Epithelial cell of proximal tubule (primary cell): ENCODE measurements around the gene TNFAIP2. TPM values are rescaled to one million over a fixed set of nuclear protein-coding genes. Genes with fewer than 3 reads are reported as not detected.

ENCODE experiments used
- DNase-seq: peaks from one replicate; pipeline ENCODE4 v3.0.0-alpha.2; 2011; ENCODE audit warnings: low read depth
- H3K4me3 ChIP-seq: 2 replicates; pipeline ENCODE4 v1.5.1; 2011; ENCODE audit warnings: low read depth, mild to moderate bottlenecking, low read length
- total RNA-seq: library from RNA; depleted of rRNA; stranded (reverse); fragments of >200 nt; gene quantifications from 2 replicates; pipeline ENCODE4 v1.2.3, GENCODE V29; 2015
- TF ChIP-seq, protein P1 (sequence below): conservative IDR thresholded peaks from 2 replicates; pipeline ENCODE4 v1.5.1; 2012; ENCODE audit warnings: low read depth, mild to moderate bottlenecking, low read length

Gene TNFAIP2
- total RNA-seq, 1 donor from 2014 or later = 155 TPM

DNA sequence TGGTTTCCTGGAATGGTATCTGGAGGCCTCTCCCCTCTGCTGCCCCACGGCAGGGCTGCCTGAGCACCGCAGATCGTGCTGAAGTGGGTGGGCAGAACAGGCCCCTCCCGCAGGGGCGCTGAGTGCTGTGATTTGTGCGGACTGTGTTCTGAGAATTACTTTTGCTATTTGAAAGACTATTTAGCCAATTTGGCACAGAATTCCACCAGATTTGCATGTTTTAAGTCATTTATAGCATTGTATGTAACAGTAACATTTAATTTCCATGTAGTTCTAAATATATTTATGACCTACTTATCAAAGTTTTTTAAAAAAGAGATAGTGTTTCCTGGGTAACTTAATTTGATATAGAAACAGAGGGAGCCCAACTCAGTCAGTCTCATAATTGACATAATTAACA, 55.3 kb downstream of the TNFAIP2 start:
- TF ChIP-seq, protein P1, sequence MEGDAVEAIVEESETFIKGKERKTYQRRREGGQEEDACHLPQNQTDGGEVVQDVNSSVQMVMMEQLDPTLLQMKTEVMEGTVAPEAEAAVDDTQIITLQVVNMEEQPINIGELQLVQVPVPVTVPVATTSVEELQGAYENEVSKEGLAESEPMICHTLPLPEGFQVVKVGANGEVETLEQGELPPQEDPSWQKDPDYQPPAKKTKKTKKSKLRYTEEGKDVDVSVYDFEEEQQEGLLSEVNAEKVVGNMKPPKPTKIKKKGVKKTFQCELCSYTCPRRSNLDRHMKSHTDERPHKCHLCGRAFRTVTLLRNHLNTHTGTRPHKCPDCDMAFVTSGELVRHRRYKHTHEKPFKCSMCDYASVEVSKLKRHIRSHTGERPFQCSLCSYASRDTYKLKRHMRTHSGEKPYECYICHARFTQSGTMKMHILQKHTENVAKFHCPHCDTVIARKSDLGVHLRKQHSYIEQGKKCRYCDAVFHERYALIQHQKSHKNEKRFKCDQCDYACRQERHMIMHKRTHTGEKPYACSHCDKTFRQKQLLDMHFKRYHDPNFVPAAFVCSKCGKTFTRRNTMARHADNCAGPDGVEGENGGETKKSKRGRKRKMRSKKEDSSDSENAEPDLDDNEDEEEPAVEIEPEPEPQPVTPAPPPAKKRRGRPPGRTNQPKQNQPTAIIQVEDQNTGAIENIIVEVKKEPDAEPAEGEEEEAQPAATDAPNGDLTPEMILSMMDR = no peak

DNA sequence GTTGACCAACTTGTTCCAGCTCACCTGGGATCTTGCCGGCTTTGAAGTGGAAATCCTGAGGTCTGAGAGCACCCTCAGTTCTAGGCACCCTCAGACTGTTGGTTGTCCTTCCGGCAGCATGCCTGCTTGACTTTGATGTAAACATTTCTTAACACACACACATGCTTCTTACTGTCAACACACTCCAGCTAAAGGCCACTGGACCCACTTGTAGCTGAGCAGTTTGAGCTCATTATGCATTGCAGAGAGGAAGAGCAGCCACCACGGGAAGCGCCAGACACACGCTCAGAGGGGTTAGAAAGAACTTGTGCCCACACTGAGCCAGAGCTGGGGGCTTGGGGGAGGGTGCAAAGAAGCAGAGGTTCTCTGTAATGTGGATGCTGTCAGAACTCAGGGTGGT, 55.8 kb downstream of the TNFAIP2 start:
- no peak overlapping the region for H3K4me3 ChIP-seq
- TF ChIP-seq, protein P1 = no peak
- DNase-seq = no peak

More for the DNA sequence above, 55.3 kb downstream of the TNFAIP2 start:
- DNase-seq = no peak
- H3K4me3 ChIP-seq = no peak overlapping the region

DNA sequence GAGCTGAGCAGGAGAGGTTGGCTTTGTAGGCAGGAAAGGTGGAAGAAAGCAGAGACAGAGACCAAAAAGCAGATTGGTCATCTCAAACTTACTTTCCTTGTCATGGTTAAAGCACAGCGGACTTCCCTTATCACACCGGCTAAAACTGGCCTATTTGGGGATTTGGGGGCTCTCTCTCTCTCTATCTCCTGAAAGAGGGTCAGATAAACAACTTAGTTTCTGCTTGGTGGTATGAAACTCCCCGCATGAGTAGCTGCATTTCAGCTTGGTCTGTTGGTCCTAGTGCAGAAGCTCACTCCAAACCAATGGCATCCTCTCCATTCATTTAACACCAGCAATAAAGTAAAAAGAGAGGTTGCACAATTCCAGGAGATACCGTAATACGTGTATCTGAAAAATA, 57.1 kb downstream of the TNFAIP2 start:
- DNase-seq = no peak
- H3K4me3 ChIP-seq = no peak overlapping the region
- TF ChIP-seq, protein P1 = no peak

DNA sequence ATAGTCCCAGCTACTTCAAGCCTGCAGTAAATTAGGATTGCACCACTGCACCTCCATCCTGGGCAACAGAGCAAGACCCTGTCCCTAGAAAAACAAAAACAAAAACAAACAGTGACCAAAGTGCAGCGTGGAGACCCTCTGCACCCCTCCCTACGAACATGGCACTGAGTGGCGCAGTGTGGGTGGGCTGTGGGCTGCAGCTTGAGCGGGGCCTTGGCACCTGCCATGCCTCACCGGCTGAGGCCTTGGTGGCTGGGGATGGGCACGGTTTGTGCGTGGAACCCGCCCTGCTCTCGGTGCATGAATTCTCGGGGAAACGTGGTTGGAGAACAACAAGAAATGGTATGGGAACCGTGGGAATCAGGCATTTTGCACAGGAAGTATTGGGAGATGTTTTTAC, 60.8 kb downstream of the TNFAIP2 start:
- no peak overlapping the region for H3K4me3 ChIP-seq
- DNase-seq = no peak
- TF ChIP-seq, protein P1 = no peak

DNA sequence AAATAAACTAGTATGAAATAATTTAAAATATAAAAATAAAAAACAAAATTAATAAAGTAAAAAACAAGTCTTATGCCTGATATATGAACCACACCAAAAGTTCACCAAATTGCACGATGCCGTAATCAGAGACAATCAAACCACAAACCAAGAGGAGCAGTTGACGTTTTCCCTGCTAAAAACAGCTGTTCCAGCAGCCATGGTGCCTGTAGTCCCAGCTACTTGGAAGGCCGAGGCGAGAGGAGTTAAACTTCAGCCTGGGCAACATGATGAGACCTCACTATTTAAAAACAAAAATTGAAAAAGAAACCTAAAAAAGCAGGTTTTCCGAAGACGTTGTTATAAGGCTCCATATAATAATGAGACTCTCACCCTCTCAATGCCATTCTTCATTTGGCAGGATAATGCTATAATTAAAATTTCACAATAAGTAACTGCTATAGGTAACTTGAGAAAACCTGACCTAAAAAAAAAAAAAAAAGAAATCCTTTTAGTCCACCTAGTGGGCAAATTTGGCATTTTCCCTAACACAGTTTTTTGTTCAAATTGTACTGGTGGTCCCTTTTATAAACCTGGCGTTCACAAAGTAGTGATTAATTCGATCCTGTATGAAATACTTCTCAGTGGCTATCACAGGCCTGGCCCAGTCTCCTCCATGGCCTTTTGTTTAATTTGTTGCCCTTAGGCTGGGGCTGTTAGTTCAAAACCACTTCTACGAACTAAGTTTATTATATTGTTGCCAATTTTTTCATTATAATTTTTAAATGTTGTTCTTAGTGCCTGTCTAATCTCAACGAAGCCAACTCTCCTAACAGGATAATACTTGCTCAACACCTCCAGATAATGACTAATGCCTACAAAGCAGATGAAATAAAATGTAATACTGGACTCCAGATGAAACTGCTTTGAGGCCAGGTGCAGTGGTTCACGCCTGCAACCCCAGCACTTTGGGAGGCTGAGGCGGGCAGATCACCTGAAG, 62.1 kb downstream of the TNFAIP2 start:
- H3K4me3 ChIP-seq = no peak overlapping the region
- TF ChIP-seq, protein P1 = peak; percentile 59
- DNase-seq = no peak

DNA sequence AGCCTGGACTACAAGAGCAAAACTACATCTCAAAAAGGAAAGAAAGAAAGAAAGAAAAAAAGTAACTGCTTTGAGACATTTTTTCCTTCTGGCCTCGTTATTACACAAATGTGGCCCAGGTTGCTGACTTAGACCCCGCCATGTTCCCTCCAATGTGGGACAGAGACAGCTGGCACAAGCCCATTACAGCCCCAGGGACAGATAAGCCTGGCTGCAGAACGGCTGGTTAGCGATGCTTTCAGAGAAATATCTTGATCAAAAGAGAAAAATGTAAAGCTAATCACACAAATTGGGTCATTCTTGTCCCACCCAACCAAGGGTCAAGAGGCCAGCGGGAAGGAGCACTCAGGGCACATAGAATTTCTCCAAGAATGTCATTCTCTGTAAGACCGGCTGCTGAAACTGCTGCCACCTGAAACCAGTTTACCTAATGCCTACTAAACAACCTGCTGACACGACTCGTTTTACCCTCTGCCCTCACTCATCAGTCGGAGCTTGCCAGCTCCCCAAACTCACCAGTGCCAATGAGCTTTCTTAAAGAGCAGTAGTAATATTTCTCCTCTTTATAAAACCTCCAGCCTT, 63.1 kb downstream of the TNFAIP2 start:
- DNase-seq = no peak
- TF ChIP-seq, protein P1 = no peak
- H3K4me3 ChIP-seq = no peak overlapping the region

Other genes with a start within 250 kb of the TNFAIP2 start
- 0.06 TPM in 1 of 2 replicates, not detected in the other for gene AMN, start 200.8 kb upstream of the TNFAIP2 start, total RNA-seq
- gene CDC42BPB, start 65.9 kb upstream of the TNFAIP2 start, total RNA-seq = 68.4 and 83.5 TPM in 2 replicates
- gene LBHD2, start 39.3 kb upstream of the TNFAIP2 start, total RNA-seq = not detected in 2 replicates
- gene EXOC3L4, start 28.7 kb upstream of the TNFAIP2 start, total RNA-seq = 0.17 TPM in 1 of 2 replicates, not detected in the other
- 187 and 238 TPM in 2 replicates for gene EIF5, start 210.8 kb downstream of the TNFAIP2 start, total RNA-seq